A549 (cell line): ENCODE data around the gene LRRC4C.

Source experiments
- ESRRA ChIP-seq: fragments of 150-350 bp; IDR thresholded peaks from 2 replicates; pipeline ENCODE4 v1.6.1; 2014; ENCODE audit warnings: mild to moderate bottlenecking, low read length, borderline replicate concordance
- JUNB ChIP-seq: fragments of >200 bp; sonication (Bioruptor Twin); formaldehyde crosslinking; IDR thresholded peaks from 2 replicates; pipeline ENCODE4 v1.6.1; 2016
- POLR2AphosphoS2 ChIP-seq: conservative IDR thresholded peaks from 2 replicates; pipeline ENCODE4 v1.6.1; 2012; ENCODE audit warnings: low read length, improper control_type of control experiment, inconsistent platforms
- RFX5 ChIP-seq: fragments of 450-650 bp; IDR thresholded peaks from 2 replicates; pipeline ENCODE4 v1.7.1; 2014; ENCODE audit warnings: antibody characterized with exemption, mild to moderate bottlenecking, moderate library complexity
- RNF2 ChIP-seq: fragments of 200-600 bp; sonication (generic); IDR thresholded peaks from 2 replicates; pipeline ENCODE4 v1.6.1; 2016; ENCODE audit warnings: low read depth, mild to moderate bottlenecking, antibody characterized with exemption, moderate library complexity, borderline replicate concordance
- TF ChIP-seq, protein P1 (sequence below): fragments of >200 bp; sonication (Bioruptor Twin); formaldehyde crosslinking; IDR thresholded peaks from 3 replicates; pipeline ENCODE4 v1.5.1; 2016
- TF ChIP-seq, protein P2 (sequence below): IDR thresholded peaks from 2 replicates; pipeline ENCODE4 v1.6.1; 2012
- TF ChIP-seq, protein P3 (sequence below): fragments of 200-600 bp; sonication (generic); IDR thresholded peaks from 2 replicates; pipeline ENCODE4 v1.6.1; 2016; ENCODE audit warnings: antibody characterized with exemption, mild to moderate bottlenecking, moderate library complexity
- TF ChIP-seq, protein P4 (sequence below): IDR thresholded peaks from 2 replicates; pipeline ENCODE4 v1.6.1; 2012

DNA sequence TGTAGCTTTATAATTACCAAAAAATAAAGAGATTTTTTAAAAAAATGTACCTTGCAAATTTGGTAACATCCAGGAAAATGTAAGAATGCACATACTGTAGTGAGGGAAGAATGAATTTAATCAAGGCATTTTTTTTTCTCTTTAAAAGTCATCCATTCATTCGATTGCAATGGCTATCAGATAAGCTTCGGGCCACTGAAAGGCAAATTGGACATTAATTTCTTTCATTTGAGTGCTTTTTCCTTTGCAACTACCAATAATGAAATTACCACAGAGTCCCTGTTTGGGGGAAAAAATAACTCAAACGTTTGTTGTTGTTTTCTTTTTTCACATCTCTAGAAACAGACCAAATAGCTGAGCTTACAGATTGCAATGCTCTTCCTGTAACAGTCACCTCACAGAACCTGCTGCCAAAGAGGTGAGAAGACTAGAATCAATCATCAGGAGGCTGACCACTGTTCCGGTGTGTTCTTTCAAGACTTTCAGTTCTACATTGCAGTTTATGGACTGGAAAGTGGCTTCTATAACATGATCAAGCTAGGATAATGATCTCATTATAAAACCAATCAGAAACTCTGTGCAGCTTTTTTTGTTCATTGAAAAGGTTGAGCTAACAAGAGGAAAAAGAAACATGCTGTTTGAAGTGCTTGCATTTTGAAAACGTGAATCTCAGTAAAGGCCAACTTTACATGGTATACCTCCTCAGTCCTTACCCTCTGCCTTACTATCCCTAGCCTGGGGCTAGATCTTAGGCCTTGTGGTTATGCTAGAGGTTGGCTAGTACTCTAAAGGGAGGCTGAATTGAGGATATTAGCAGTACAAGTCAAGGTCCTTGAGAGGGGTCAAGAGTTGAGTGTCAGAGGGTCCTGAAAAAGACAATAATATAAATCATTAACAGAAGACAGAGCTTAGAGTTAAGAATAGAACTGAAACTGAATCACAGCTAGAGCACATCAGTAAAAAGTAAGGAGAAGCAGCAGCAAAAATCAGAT, 1276.1 kb downstream of the LRRC4C start:
- TF ChIP-seq, protein P1, sequence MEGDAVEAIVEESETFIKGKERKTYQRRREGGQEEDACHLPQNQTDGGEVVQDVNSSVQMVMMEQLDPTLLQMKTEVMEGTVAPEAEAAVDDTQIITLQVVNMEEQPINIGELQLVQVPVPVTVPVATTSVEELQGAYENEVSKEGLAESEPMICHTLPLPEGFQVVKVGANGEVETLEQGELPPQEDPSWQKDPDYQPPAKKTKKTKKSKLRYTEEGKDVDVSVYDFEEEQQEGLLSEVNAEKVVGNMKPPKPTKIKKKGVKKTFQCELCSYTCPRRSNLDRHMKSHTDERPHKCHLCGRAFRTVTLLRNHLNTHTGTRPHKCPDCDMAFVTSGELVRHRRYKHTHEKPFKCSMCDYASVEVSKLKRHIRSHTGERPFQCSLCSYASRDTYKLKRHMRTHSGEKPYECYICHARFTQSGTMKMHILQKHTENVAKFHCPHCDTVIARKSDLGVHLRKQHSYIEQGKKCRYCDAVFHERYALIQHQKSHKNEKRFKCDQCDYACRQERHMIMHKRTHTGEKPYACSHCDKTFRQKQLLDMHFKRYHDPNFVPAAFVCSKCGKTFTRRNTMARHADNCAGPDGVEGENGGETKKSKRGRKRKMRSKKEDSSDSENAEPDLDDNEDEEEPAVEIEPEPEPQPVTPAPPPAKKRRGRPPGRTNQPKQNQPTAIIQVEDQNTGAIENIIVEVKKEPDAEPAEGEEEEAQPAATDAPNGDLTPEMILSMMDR = no peak
- TF ChIP-seq, protein P2, sequence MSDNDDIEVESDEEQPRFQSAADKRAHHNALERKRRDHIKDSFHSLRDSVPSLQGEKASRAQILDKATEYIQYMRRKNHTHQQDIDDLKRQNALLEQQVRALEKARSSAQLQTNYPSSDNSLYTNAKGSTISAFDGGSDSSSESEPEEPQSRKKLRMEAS = no peak
- TF ChIP-seq, protein P3, sequence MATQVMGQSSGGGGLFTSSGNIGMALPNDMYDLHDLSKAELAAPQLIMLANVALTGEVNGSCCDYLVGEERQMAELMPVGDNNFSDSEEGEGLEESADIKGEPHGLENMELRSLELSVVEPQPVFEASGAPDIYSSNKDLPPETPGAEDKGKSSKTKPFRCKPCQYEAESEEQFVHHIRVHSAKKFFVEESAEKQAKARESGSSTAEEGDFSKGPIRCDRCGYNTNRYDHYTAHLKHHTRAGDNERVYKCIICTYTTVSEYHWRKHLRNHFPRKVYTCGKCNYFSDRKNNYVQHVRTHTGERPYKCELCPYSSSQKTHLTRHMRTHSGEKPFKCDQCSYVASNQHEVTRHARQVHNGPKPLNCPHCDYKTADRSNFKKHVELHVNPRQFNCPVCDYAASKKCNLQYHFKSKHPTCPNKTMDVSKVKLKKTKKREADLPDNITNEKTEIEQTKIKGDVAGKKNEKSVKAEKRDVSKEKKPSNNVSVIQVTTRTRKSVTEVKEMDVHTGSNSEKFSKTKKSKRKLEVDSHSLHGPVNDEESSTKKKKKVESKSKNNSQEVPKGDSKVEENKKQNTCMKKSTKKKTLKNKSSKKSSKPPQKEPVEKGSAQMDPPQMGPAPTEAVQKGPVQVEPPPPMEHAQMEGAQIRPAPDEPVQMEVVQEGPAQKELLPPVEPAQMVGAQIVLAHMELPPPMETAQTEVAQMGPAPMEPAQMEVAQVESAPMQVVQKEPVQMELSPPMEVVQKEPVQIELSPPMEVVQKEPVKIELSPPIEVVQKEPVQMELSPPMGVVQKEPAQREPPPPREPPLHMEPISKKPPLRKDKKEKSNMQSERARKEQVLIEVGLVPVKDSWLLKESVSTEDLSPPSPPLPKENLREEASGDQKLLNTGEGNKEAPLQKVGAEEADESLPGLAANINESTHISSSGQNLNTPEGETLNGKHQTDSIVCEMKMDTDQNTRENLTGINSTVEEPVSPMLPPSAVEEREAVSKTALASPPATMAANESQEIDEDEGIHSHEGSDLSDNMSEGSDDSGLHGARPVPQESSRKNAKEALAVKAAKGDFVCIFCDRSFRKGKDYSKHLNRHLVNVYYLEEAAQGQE = no peak
- TF ChIP-seq JUNB = no peak
- TF ChIP-seq ESRRA = no peak
- TF ChIP-seq, protein P4, sequence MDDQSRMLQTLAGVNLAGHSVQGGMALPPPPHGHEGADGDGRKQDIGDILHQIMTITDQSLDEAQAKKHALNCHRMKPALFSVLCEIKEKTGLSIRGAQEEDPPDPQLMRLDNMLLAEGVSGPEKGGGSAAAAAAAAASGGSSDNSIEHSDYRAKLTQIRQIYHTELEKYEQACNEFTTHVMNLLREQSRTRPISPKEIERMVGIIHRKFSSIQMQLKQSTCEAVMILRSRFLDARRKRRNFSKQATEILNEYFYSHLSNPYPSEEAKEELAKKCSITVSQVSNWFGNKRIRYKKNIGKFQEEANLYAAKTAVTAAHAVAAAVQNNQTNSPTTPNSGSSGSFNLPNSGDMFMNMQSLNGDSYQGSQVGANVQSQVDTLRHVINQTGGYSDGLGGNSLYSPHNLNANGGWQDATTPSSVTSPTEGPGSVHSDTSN = no peak
- TF ChIP-seq RFX5 = no peak
- TF ChIP-seq POLR2AphosphoS2 = no peak
- TF ChIP-seq RNF2 = no peak
